GM15510 (cell line): ENCODE data around the gene ACTRT2.

Source experiments
- POLR2A ChIP-seq: IDR thresholded peaks from 3 replicates; pipeline ENCODE4 v1.6.1; 2011; ENCODE audit warnings: borderline replicate concordance; ENCODE audit not compliant: insufficient read length; ENCODE audit errors: extremely low read depth

ACTRT2 gene

DNA sequence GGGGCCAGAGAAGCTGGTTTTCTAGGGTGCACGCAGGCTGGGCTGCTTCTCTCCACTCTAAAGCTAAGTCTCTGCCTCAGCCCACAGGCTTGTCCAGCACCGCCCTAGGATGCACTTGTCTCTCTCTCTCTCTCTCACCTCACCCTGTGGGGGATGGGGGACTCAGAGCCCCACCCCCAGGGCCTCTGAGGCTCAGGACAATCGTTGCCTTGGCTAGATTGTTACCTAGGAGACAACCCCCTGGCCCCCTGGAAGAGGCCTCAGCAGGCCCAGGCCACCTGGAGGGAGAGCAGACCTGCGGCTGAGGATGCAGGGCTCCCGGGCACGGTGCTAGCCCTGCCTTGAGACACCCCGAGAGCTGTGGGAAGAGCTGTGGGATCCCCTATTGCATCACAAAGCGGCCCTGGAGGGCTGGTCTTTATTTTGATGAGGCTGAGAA is at the start of gene ACTRT2:
ACTRT2 (plus strand) TSS at position 235 of the 439 bp plus-strand sequence. CDS start 220 bp downstream, outside the sequence.
- no peak for TF ChIP-seq POLR2A

GRCh38 chr1:2971609-2972008 is 49.7 kb upstream of the ACTRT2 start:
- TF ChIP-seq POLR2A: no peak

- TF ChIP-seq POLR2A: no peak
Observed at GRCh38 chr1:2972011-2972878, 49.0 kb upstream of the ACTRT2 start.

GRCh38 chr1:2972879-2973575 is 48.2 kb upstream of the ACTRT2 start:
- no peak for TF ChIP-seq POLR2A

GRCh38 chr1:2973601-2974593 is 47.4 kb upstream of the ACTRT2 start:
- no peak for TF ChIP-seq POLR2A

- TF ChIP-seq POLR2A: no peak
Observed at GRCh38 chr1:2974701-2975301, 46.5 kb upstream of the ACTRT2 start.

GRCh38 chr1:2975466-2976179 is 45.6 kb upstream of the ACTRT2 start:
- TF ChIP-seq POLR2A: no peak

GRCh38 chr1:2976180-2976562 is 45.1 kb upstream of the ACTRT2 start:
- no peak for TF ChIP-seq POLR2A

DNA sequence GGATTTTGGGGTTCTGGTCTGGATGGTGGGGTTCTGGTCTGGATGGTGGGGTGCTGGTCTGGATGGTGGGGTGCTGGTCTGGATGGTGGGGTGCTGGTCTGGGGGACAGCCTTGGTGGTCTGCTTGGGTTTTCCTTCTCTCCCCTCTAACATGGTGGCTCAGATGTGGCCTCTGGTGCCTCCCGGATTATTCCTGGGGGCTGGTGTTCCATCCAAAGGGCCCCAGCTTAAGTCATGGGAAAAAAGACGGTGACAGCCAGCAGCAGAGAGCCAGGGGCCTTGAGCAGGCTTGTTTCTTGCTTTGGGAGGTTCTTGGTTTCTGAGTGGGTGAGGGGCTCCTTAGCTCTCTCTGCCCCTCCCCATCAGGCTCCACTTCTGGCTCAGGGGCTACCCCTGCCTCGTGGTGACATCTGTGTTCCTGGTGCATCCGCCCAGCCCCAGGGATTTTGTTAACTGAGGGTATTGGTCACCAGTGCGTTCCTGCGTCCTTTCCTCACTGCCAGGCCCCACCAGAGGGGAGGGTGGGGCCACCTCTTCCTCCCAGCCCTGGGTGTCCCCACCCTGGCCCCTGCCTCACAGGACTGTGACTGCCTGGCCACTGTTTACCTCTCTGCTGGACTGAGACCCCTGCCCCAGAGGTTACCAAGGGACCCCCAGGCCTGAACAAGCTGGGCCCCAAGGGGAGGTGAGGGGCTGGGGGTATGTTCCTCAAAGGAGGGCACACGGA is 43.2 kb upstream of the ACTRT2 start:
- no peak for TF ChIP-seq POLR2A

DNA sequence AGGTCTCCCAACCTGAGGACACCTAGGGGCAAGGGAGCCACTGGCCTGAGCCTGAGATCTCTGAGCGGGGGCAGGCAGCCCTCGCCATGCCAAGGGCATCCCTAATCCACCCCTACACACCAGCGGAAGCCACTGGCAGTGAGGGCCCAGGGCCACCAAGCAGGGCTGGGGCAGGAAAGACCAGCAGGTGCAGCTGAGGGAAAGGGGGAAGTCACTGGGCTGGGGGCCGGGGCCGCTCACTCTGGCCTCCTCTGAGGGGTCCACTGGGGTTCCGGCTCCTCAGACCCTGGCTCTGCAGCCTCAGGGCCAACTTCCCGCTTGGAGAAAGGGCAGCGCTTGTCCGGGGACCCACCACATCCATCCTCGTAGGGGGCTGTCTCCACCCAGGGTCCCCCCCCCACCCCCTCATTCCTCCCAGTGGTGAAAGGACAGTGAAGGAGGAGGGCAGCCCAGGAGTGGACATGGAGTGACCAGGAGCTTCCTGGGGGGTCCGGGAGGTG is 42.5 kb upstream of the ACTRT2 start:
- TF ChIP-seq POLR2A: no peak

DNA sequence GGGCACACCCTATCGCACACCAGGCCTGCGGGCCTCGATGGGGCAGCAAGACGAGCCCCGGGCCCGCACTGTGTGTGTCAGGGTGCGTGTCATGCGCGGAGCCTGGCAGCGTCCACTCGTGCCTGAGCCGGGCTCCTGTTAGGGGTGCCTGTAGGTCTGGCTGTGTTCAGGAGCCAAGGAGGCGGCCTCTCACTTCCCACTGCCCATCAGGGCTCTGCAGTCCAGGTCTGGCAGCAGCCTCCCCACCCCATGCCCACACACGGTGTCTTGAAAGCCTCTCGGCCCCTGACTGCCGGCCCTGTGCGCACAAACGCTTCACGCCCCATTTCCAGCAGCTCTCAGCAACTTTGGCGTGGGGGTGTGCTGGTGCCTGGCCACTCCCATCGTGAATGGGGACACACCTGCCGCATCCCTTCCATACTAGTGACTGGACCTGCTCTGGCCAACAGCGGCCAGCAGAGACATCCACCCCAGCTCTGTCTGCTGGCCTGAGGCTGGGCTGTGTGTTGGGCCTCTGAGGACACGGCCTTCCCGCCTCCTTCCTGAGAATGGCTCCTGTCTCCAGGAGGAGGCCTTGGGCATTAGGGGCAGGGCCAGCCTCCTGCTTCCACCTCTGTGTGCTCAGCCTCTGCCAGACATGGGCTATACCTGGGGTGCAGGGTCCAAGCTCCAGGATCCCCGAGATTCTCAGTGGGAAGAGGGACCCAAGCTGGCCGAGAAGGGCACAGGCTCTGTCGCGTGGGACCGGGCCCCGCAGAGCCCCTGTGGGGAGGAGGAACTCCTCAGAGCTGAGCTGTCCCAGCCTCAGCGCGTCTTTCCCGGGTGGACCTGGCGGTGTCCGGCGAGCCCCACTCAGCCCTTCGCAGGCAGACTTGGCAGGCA is 41.8 kb upstream of the ACTRT2 start:
- TF ChIP-seq POLR2A: no peak
